Smooth muscle cell (in vitro differentiated cells): ENCODE measurements around the gene CARD14. TPM values are rescaled to one million over a fixed set of nuclear protein-coding genes. Genes with fewer than 3 reads are reported as not detected.

ENCODE experiments used
- DNase-seq: peaks from one replicate; lab custom pipeline; 2025; ENCODE audit not compliant: unreplicated experiment; lab: John Stamatoyannopoulos, UW
- H2AFZ ChIP-seq: fragments of 200-600 bp; sonication (generic); 2 replicates; pipeline ENCODE4 v1.6.0; 2016; ENCODE audit warnings: antibody characterized with exemption, low read depth, mild to moderate bottlenecking
- H3F3A ChIP-seq: fragments of 200-600 bp; sonication (generic); 2 replicates; pipeline ENCODE4 v1.6.0; 2017; ENCODE audit warnings: antibody characterized with exemption, low read depth
- H3K27ac ChIP-seq: fragments of 200-600 bp; sonication (generic); 2 replicates; pipeline ENCODE4 v1.5.1; 2016; ENCODE audit warnings: low read depth, mild to moderate bottlenecking
- H3K27me3 ChIP-seq: fragments of 200-600 bp; sonication (generic); 2 replicates; pipeline ENCODE4 v1.6.1; 2016; ENCODE audit warnings: low read depth, mild to moderate bottlenecking
- H3K36me3 ChIP-seq: fragments of 200-600 bp; sonication (generic); 2 replicates; pipeline ENCODE4 v1.5.1; 2016; ENCODE audit warnings: low read depth
- H3K4me1 ChIP-seq: fragments of 200-600 bp; sonication (generic); 2 replicates; pipeline ENCODE4 v1.5.1; 2016; ENCODE audit warnings: low read depth
- H3K4me2 ChIP-seq: fragments of 200-600 bp; sonication (generic); 2 replicates; pipeline ENCODE4 v1.6.0; 2016; ENCODE audit warnings: mild to moderate bottlenecking
- H3K4me3 ChIP-seq: fragments of 200-600 bp; sonication (generic); 2 replicates; pipeline ENCODE4 v1.5.1; 2016; ENCODE audit warnings: mild to moderate bottlenecking
- H3K79me2 ChIP-seq: fragments of 200-600 bp; sonication (generic); 2 replicates; pipeline ENCODE4 v1.6.0; 2016; ENCODE audit warnings: low read depth, mild to moderate bottlenecking
- H3K9ac ChIP-seq: fragments of 200-600 bp; sonication (generic); 2 replicates; pipeline ENCODE4 v1.6.0; 2016; ENCODE audit warnings: low read depth
- H3K9me3 ChIP-seq: fragments of 200-600 bp; sonication (generic); replicated peaks from 2 replicates; pipeline ENCODE4 v1.5.1; 2016; ENCODE audit warnings: low read depth
- H4K20me1 ChIP-seq: fragments of 200-600 bp; sonication (generic); 2 replicates; pipeline ENCODE4 v1.6.0; 2016; ENCODE audit warnings: low read depth
- CTCF ChIP-seq: fragments of 200-600 bp; sonication (generic); IDR thresholded peaks from 2 replicates; pipeline ENCODE4 v1.5.1; 2017; ENCODE audit warnings: borderline replicate concordance, mild to moderate bottlenecking, antibody characterized with exemption; ENCODE audit not compliant: insufficient read depth, poor library complexity, severe bottlenecking
- WGBS: methylation state at CpG from one replicate; pipeline ENCODE4 v1.1.7; 2016; ENCODE audit warnings: low lambda C conversion rate; 5-methylcytosine and 5-hydroxymethylcytosine counted together
- polyA plus RNA-seq: library from polyadenylated mRNA; unstranded; fragments of >200 nt; fragmentation: Nextera tagmentation; extraction: Ambion mirVana; gene quantifications from 2 replicates; pipeline ENCODE4 v1.2.1, GENCODE V29; 2016
- total RNA-seq: library from RNA; depleted of rRNA; stranded (reverse); fragments of >200 nt; gene quantifications from 2 replicates; pipeline ENCODE4 v1.2.3, GENCODE V29; 2014

Gene CARD14
- total and polyA plus RNA-seq, 2 experiments from 2014 or later, result 1.0 to 1.8 TPM

GRCh38 chr17:80224683-80225082, 54.9 kb downstream of the CARD14 start:
- Histone ChIP-seq H3K27me3 (no peaks in the 10 kb centered on the region), H3K9me3 (no peaks in the 10 kb centered on the region), H4K20me1 (no peaks in the 10 kb centered on the region), H3K4me1 (peaks cover 1% of the 10 kb centered on the region), H3K9ac (no peak overlapping the region), H2AFZ (no peak overlapping the region), H3K4me2 (no peak overlapping the region), H3F3A (no peaks in the 10 kb centered on the region), H3K36me3 (no peaks in the 10 kb centered on the region), H3K79me2 (peaks cover 5% of the 10 kb centered on the region), H3K4me3 (no peak overlapping the region), H3K27ac (no peak overlapping the region)
- no peak for DNase-seq
- no peak for TF ChIP-seq CTCF
- 89% methylated on average over 4 of the region's 6 CpGs for WGBS

GRCh38 chr17:80225230-80225629, 55.4 kb downstream of the CARD14 start:
- Histone ChIP-seq H3K36me3 (no peaks in the 10 kb centered on the region), H3K27ac (no peak overlapping the region), H3K9ac (no peak overlapping the region), H3K27me3 (no peaks in the 10 kb centered on the region), H3K4me3 (no peak overlapping the region), H3K4me2 (no peak overlapping the region), H3F3A (no peaks in the 10 kb centered on the region), H3K9me3 (no peaks in the 10 kb centered on the region), H3K79me2 (peaks cover 5% of the 10 kb centered on the region), H2AFZ (no peak overlapping the region), H3K4me1 (no peaks in the 10 kb centered on the region), H4K20me1 (no peaks in the 10 kb centered on the region)
- no peak for TF ChIP-seq CTCF
- WGBS, result 80% methylated on average over 6 of the region's 6 CpGs
- DNase-seq, result no peak

DNA sequence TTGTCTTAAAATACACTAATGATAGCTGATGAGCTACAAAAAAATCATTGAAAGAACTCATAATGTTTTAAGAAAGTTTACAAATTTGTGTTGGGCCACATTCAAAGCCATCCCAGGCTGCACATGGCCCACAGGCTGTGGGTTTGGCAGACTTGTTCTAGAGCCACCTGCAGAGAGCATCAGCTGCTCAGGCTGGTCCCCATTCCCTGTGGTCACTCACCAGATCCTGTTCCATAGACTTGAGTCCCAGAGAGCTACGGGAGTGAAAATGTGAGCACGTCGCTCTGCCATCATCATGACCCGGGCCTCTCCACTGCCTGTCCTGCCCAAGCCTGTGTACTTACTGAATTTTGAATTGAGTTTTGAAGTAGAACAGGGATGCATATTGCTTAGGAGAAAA, 57.3 kb downstream of the CARD14 start:
- WGBS, result 100% methylated on average over 4 of the region's 4 CpGs
- H4K20me1 ChIP-seq, result no peaks in the 10 kb centered on the region

More for the DNA sequence above, 57.3 kb downstream of the CARD14 start:
- Histone ChIP-seq H3K4me1 (no peaks in the 10 kb centered on the region), H3K36me3 (peaks cover 7% of the 10 kb centered on the region), H3K79me2 (no peaks in the 10 kb centered on the region), H3K9ac (no peak overlapping the region), H3F3A (no peaks in the 10 kb centered on the region), H2AFZ (no peak overlapping the region), H3K9me3 (no peaks in the 10 kb centered on the region), H3K4me3 (no peak overlapping the region), H3K27ac (no peak overlapping the region), H3K4me2 (no peak overlapping the region), H3K27me3 (no peaks in the 10 kb centered on the region)
- no peak for DNase-seq
- TF ChIP-seq CTCF, result no peak
